HG02571 (cell line): ENCODE measurements around the gene SNRPB2.

Source experiments
- ATAC-seq: cut with Tn5 transposase; IDR thresholded peaks from one replicate; pipeline ENCODE4 v1.9.1; 2021; ENCODE audit warnings: mild to moderate bottlenecking, moderate library complexity; ENCODE audit not compliant: unreplicated experiment

SNRPB2 gene

DNA sequence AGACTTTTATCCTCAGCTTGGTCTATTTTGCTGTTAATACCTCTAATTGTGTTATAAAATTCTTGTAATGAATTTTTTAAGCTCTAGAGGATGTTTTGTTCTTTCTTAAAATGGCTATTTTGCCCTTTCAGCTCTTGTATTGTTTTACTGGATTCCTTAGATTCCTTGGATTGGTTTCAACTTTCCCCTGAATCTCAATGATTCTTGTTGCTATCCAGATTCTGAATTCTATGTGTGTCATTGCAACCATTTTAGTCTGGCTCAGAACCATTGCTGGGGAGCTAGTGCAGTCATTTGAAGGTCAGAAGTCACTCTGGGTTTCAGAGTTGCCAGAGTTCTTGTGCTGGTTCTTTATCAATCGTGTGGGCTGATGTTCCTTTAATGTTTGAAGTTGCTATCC is 55.4 kb downstream of the SNRPB2 start:
- ATAC-seq, result no peak
